Activated CD4-positive, alpha-beta memory T cell treated with anti-CD3 and anti-CD28 coated beads for 36 hours (primary cell): ENCODE measurements around the gene BOD1. TPM values are rescaled to one million over a fixed set of nuclear protein-coding genes. Genes with fewer than 3 reads are reported as not detected.

ENCODE experiments used
- CTCF ChIA-PET: fragments of 350-600 bp; sonication (Branson Sonifier 250); formaldehyde crosslinking; loops from one replicate; lab custom pipeline; 2021; ENCODE audit warnings: antibody characterized with exemption, inconsistent platforms; lab: Charles Lee
- POLR2A ChIA-PET: fragments of 350-600 bp; sonication (Branson Sonifier 250); formaldehyde crosslinking; loops from one replicate; lab custom pipeline; 2021; ENCODE audit warnings: antibody characterized with exemption; lab: Charles Lee
- DNase-seq: peaks from one replicate; pipeline ENCODE4 v3.0.0-alpha.2; 2020
- H3K27ac Mint-ChIP-seq: one replicate; pipeline ENCODE4 v1.8.0; 2021; ENCODE audit warnings: mixed read lengths
- H3K27me3 Mint-ChIP-seq: one replicate; pipeline ENCODE4 v1.8.0; 2021; ENCODE audit warnings: mixed read lengths
- H3K36me3 Mint-ChIP-seq: one replicate; pipeline ENCODE4 v1.8.0; 2021; ENCODE audit warnings: mixed read lengths
- H3K4me1 Mint-ChIP-seq: one replicate; pipeline ENCODE4 v1.8.0; 2021; ENCODE audit warnings: low read depth, mixed read lengths
- H3K4me3 Mint-ChIP-seq: one replicate; pipeline ENCODE4 v1.8.0; 2021; ENCODE audit warnings: mild to moderate bottlenecking, mixed read lengths
- H3K9me3 Mint-ChIP-seq: one replicate; pipeline ENCODE4 v1.8.0; 2021; ENCODE audit warnings: mixed read lengths
- intact Hi-C: fragments of 100-400 bp; cut with micrococcal nuclease; formaldehyde crosslinking; loops from one replicate; pipeline ENCODE4 v1.15.1; 2023
- total RNA-seq, 2 experiments: library from RNA; stranded (reverse); gene quantifications; one replicate each; pipeline ENCODE4 v1.2.3, GENCODE V29; 2021

Gene BOD1
- total RNA-seq, 2 experiments from 2014 or later = 23.9 to 28.6 TPM

DNA sequence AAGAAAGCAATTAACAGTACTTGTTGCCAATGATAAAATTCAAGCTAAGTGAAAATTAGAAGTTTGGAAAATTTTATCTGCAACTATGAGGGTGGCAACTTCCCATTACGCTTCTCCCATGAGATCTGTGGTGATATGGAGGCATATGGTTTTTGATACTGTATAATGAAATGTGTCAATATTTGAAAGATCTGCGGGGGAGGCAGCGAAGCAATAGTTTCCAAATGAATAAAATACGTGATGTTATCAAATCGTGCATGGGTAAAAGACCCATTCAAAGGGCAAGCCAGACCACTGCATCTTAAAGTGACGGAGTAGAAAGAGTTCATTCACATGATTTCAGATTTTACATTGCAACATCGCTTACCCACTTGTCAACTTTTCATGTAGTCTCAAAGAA is 20.9 kb upstream of the BOD1 start:
- Mint-ChIP-seq H3K27ac (no peak overlapping the region), H3K27me3 (no peaks in the 10 kb centered on the region), H3K9me3 (no peaks in the 10 kb centered on the region), H3K4me3 (no peak overlapping the region), H3K4me1 (peaks cover 11% of the 10 kb centered on the region), H3K36me3 (no peaks in the 10 kb centered on the region)
- intact Hi-C loops = no loop called here
- DNase-seq = peak; percentile 37
- POLR2A ChIA-PET = interaction anchor here (1.2 kb wide), 1 partner anchor 21 kb away, joined by 5 read pairs; the partner anchor contains the start of gene BOD1
- CTCF ChIA-PET = interaction anchor here (0.7 to 1.3 kb wide), 6 partner anchors 8 to 336 kb away, joined by 3 to 6 read pairs (median 3); partner anchors contain the start of gene BOD1

DNA sequence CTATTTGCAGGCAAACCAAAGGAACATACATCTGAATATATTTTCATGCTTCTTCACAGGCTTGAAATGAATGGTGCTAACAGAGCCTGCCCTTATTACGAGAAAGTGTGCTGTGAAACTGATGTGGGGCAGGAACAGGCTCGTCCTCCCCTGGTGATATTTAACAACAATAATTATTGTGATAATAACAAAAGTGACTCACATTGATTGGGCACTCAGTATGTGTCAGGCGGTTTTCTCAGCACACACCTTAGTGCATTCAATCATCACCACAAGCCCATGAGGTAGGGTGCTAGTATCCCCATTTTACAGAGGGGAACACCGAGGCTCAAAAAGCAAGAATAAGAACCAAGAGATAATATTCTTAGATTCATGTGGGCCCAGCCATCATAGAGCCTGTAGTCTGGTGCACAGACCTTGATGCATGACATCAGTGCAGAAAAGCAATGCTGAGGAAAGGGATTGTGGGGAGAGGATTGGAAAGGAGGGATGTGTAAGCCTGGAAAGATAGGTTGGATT is 18.1 kb upstream of the BOD1 start:
- Mint-ChIP-seq H3K36me3 (no peaks in the 10 kb centered on the region), H3K4me1 (peaks cover 11% of the 10 kb centered on the region), H3K27ac (no peak overlapping the region), H3K9me3 (no peaks in the 10 kb centered on the region), H3K27me3 (peaks cover 2% of the 10 kb centered on the region), H3K4me3 (no peak overlapping the region)
- ChIA-PET CTCF (no interaction called here), POLR2A (no interaction called here)
- intact Hi-C loops = no loop called here
- no peak for DNase-seq

DNA sequence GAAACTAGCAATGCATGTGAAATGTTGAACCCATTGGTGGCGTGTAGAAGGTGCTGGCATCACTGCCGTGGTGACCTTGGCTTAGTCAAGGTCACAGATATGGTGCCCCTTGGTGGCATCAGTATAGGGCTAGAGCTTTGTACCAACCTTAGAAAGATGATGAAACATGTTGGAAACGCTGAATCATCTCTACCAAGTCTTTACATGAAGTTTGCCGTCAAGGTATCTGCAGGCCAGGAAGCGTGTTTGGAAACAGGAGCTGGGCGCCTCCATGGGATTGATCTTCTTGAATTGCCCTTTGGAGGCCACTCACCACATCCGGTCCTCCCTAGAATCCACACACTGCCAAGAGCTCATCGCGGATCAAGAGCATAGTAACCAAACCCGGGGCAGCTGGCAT is 16.9 kb upstream of the BOD1 start:
- H3K27ac Mint-ChIP-seq = no peak overlapping the region
- H3K4me3 Mint-ChIP-seq = no peak overlapping the region
- no peaks in the 10 kb centered on the region for H3K9me3 Mint-ChIP-seq
- peaks cover 3% of the 10 kb centered on the region for H3K27me3 Mint-ChIP-seq
- no peak for DNase-seq
- peaks cover 11% of the 10 kb centered on the region for H3K4me1 Mint-ChIP-seq
- ChIA-PET POLR2A (no interaction called here), CTCF (interaction anchor here (1.3 kb wide), 1 partner anchor 340 kb away, joined by 5 read pairs; no protein-coding TSS in a partner anchor)
- intact Hi-C loops = no loop called here
- no peaks in the 10 kb centered on the region for H3K36me3 Mint-ChIP-seq

DNA sequence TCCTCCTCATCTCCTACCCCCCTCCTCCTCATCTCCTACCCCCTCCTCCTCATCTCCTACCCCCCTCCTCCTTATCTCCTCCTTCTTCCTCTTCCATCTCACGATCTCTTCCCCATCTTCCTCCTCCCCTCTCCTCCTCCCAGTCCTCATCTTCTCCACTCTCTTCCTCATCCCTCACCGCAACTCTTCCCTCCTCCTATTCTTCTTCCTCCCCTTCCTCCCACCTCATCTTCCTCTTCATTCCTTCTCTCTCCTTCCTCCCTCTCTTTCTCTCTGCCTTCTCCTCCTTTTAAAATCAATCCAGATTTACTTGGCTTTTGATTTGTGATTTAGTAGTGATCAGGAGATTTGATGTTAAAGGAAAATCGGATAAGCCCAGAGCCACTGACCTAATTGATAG is 15.0 kb upstream of the BOD1 start:
- ChIA-PET CTCF (interaction anchor here (1.5 kb wide), 1 partner anchor 343 kb away, joined by 4 read pairs; no protein-coding TSS in a partner anchor), POLR2A (no interaction called here)
- Mint-ChIP-seq H3K9me3 (no peaks in the 10 kb centered on the region), H3K27me3 (peaks cover 3% of the 10 kb centered on the region), H3K27ac (no peak overlapping the region), H3K4me1 (no peaks in the 10 kb centered on the region), H3K4me3 (no peak overlapping the region), H3K36me3 (no peaks in the 10 kb centered on the region)
- intact Hi-C loops = no loop called here
- DNase-seq = no peak

DNA sequence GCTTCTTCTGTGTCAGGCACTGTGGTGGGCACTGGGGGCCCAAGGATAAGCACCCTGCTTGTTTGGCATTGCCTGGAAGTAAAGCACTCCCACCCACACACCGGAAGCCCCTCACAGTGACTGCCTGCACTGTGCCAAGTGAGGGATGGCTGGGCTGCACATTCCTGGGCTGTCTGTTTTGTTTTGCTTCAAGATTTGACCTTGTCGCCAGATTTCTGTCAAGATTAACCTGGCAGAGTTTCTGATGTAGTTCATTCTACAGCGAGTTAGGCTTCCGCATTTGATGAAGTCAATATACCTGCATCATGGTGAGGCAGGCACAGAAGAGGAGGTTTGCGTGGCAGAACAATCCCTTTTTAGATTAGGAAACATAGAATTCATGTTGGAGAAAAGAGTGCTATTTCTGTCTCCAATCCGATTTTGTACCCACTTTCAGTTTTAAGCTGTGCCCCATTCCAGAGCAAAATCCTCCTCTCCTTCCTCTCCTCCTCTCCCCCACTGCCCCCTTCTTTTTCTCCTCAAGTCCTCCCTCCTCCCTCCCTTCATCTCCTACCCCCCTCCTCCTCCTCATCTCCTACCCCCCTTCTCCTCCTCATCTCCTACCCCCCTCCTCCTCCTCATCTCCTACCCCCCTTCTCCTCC is 14.4 kb upstream of the BOD1 start:
- ChIA-PET POLR2A (no interaction called here), CTCF (interaction anchor here (1.1 to 1.5 kb wide), 2 partner anchors 15 to 344 kb away, joined by 4 read pairs; no protein-coding TSS in a partner anchor)
- DNase-seq = no peak
- H3K4me1 Mint-ChIP-seq = no peaks in the 10 kb centered on the region
- H3K4me3 Mint-ChIP-seq = no peak overlapping the region
- no peak overlapping the region for H3K27ac Mint-ChIP-seq
- peaks cover 3% of the 10 kb centered on the region for H3K27me3 Mint-ChIP-seq
- intact Hi-C loops = no loop called here
- no peaks in the 10 kb centered on the region for H3K36me3 Mint-ChIP-seq
- H3K9me3 Mint-ChIP-seq = no peaks in the 10 kb centered on the region

DNA sequence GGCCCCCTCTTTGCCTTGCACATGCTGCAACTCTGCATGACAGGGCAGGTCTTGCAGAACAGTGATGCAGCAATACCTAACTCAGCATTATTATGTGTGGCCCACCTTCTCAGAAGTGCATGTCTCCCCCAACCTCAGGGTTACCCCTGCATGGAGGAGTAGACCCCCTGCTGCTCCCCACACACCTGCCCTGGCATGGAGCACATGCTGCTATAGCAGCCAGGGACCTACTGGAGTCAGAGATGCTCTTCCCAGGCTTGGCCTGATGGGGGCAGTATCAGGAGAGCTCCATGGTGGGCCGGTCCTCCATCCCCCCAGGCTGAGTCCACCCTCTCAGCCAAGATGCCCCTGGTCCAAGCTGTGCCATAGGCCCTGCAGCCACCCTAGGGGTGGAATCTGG is 13.2 kb upstream of the BOD1 start:
- H3K27me3 Mint-ChIP-seq = peaks cover 3% of the 10 kb centered on the region
- no peak overlapping the region for H3K27ac Mint-ChIP-seq
- intact Hi-C loops = no loop called here
- no peaks in the 10 kb centered on the region for H3K36me3 Mint-ChIP-seq
- no peaks in the 10 kb centered on the region for H3K4me1 Mint-ChIP-seq
- no peaks in the 10 kb centered on the region for H3K9me3 Mint-ChIP-seq
- no peak overlapping the region for H3K4me3 Mint-ChIP-seq
- DNase-seq = peak; percentile 30
- CTCF ChIA-PET = interaction anchor here (0.7 to 1.3 kb wide), 7 partner anchors 12 to 345 kb away, joined by 3 to 5 read pairs (median 4); partner anchors contain the start of gene CPEB4
- POLR2A ChIA-PET = no interaction called here

DNA sequence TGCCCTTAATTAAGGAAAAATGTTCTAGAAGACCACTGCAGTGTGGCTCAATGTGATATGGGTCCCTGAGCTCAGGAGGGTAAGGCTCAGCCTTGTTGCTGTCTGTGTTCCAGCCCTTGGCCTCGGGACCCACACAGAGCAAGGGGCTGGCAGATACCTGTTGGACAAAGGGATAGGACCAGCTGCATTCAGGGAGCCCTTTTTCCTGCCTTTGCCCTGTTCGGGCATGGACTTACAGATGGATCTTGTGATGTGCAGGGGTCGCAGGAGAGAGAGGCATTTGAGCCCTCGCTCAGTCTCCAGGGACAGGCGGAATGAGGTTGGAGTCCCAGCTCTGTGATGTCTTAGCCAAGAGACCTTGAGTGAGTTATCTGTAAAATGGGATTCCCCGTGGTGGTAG is 12.1 kb upstream of the BOD1 start:
- ChIA-PET POLR2A (no interaction called here), CTCF (interaction anchor here (0.6 to 1.3 kb wide), 5 partner anchors 12 to 346 kb away, joined by 3 read pairs; no protein-coding TSS in a partner anchor)
- H3K9me3 Mint-ChIP-seq = no peaks in the 10 kb centered on the region
- no peak overlapping the region for H3K27ac Mint-ChIP-seq
- H3K27me3 Mint-ChIP-seq = peaks cover 3% of the 10 kb centered on the region
- no peak for DNase-seq
- no peak overlapping the region for H3K4me3 Mint-ChIP-seq
- no peaks in the 10 kb centered on the region for H3K36me3 Mint-ChIP-seq
- H3K4me1 Mint-ChIP-seq = no peaks in the 10 kb centered on the region
- intact Hi-C loops = no loop called here

DNA sequence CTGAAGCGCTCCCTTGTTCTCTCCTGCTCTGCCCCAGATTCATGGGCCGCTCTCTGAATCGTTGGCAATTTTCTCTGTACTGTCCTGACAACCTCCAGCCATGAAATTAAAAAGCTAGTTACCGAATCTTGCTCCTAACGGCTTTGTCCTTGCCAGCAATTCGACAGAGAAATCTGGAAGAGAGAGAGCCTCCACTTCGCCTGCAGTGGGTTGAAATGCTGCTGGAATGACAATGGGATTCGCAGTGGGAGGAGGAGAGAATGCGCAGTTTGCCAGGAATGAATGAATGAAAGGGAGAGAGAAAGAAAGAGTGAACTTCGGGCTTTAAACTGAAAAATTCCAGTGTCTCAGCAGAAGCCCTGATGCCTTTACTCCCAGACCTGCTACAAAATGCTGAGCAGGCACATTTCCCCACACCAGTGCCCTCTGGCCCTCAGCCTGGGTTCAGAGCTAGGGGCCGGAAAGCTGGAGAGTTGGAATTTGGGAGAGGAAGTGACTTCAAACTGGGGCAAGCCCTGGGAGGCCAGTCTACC is 11.5 kb upstream of the BOD1 start:
- Mint-ChIP-seq H3K36me3 (no peaks in the 10 kb centered on the region), H3K9me3 (no peaks in the 10 kb centered on the region), H3K4me3 (no peak overlapping the region), H3K4me1 (no peaks in the 10 kb centered on the region), H3K27ac (no peak overlapping the region), H3K27me3 (peaks cover 3% of the 10 kb centered on the region)
- ChIA-PET CTCF (interaction anchor here (1.1 to 1.2 kb wide), 2 partner anchors 13 to 196 kb away, joined by 3 read pairs; no protein-coding TSS in a partner anchor), POLR2A (no interaction called here)
- DNase-seq = no peak
- intact Hi-C loops = no loop called here

DNA sequence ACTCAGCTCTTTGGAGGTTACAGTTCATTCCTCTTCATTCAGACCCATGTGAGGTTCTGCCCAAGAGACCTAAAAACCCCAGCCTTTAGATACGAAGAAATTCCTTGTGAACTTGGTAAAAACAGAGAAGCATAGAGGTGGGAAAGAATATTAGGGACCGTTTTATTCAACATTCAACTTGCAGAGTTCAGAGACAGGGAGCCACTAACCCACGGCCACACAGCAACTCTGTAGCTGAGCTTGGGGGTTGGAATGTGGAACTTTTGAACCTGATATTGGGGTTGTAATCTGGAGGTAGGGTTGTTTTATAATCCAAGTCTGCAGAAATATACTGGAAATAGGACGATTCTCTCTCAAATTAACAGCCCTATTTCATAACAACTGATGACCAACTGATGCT is 10.8 kb upstream of the BOD1 start:
- no peak overlapping the region for H3K4me3 Mint-ChIP-seq
- DNase-seq = no peak
- no peaks in the 10 kb centered on the region for H3K36me3 Mint-ChIP-seq
- CTCF ChIA-PET = interaction anchor here (1.8 kb wide), 1 partner anchor 346 kb away, joined by 6 read pairs; no protein-coding TSS in a partner anchor
- POLR2A ChIA-PET = no interaction called here
- no peaks in the 10 kb centered on the region for H3K9me3 Mint-ChIP-seq
- no peak overlapping the region for H3K27ac Mint-ChIP-seq
- H3K4me1 Mint-ChIP-seq = no peaks in the 10 kb centered on the region
- intact Hi-C loops = no loop called here
- peaks cover 3% of the 10 kb centered on the region for H3K27me3 Mint-ChIP-seq

DNA sequence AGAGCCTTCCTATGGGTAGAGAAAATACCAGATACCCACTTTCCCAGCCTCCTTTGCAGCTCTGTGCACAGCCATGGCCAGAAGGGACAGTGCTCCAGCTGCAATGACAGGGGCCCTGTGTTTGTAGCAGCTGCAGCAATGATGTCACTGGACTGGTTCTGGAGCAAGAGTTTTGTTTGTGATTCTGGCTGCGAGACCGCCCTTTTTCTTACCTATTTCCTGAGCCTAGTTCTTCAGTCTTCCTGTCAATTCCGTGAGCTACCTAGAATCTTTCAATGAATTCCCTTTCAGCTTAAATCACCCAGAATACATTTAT is 10.0 kb upstream of the BOD1 start:
- Mint-ChIP-seq H3K36me3 (no peaks in the 10 kb centered on the region), H3K9me3 (no peaks in the 10 kb centered on the region), H3K27ac (no peak overlapping the region), H3K4me3 (no peak overlapping the region), H3K27me3 (peaks cover 1% of the 10 kb centered on the region), H3K4me1 (no peaks in the 10 kb centered on the region)
- CTCF ChIA-PET = interaction anchor here (1.8 kb wide), 1 partner anchor 347 kb away, joined by 6 read pairs; no protein-coding TSS in a partner anchor
- DNase-seq = no peak
- POLR2A ChIA-PET = no interaction called here
- intact Hi-C loops = no loop called here

DNA sequence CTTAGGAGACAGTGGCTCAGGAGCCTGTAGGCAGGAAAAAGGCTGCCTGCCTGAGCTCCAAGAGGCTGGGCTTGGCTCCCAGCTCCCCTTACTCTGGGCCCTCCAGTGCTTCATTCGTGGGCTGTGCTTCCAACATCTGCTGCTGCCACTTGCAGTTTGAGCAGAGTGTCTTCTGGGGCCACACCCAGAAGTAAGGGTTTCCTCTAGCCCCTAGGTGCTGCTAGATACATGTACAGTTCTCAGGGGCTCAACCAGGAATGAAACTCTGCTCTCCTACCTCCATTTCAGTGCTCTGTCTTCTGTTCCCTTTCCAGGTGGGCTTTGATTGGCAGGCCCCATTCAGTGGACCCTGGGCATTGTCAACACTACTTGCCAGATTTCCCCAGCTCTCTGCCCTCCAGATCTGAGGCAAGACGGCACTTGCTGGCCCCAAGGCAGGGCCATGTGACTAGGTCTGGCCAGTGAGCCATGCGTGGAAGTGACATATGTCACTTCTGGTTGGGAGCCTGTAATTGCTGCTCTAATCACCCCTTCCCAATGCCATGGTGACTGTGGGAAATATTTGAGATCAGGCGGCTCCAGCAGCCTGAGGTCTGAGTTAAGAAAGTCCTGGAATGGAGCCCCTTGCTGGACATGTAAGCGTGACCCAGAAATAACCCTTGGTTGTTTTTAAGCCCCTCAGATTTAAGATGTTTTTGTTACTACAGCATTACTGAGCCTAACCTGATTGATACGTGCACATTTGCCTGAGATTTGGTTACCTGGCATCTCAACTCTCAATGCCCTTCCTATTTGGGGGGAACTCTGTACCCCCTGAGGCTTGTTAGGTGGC is 9.4 kb upstream of the BOD1 start:
- ChIA-PET POLR2A (no interaction called here), CTCF (interaction anchor here (0.8 to 1.8 kb wide), 2 partner anchors 347 to 686 kb away, joined by 3 to 6 read pairs; no protein-coding TSS in a partner anchor)
- Mint-ChIP-seq H3K36me3 (no peaks in the 10 kb centered on the region), H3K4me3 (no peak overlapping the region), H3K4me1 (no peaks in the 10 kb centered on the region), H3K27me3 (peaks cover 1% of the 10 kb centered on the region), H3K9me3 (no peaks in the 10 kb centered on the region), H3K27ac (no peak overlapping the region)
- intact Hi-C loops = no loop called here
- no peak for DNase-seq

DNA sequence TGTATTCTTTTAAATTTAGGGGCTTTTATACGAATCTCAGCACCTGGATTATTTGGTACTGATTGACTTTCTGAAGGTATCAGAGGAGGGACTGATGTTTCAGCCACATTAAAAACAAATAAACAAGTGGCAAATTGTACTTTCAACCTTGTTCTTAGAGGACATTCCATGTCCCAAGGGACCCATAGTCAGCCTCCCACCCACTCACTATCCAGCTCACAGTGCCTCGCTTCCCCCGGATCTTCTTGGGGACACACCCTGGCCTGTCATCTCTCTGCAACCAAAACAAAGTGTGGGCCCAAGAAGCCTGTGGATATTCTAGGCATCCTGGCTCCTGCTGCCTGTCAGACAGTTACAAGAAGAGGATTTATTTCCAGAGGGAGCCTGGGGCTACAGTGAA is 8.8 kb upstream of the BOD1 start:
- H3K4me1 Mint-ChIP-seq = no peaks in the 10 kb centered on the region
- CTCF ChIA-PET = interaction anchor here (0.8 kb wide), 1 partner anchor 687 kb away, joined by 3 read pairs; no protein-coding TSS in a partner anchor
- no peak overlapping the region for H3K4me3 Mint-ChIP-seq
- intact Hi-C loops = no loop called here
- H3K27me3 Mint-ChIP-seq = peaks cover 1% of the 10 kb centered on the region
- H3K27ac Mint-ChIP-seq = no peak overlapping the region
- H3K9me3 Mint-ChIP-seq = no peaks in the 10 kb centered on the region
- H3K36me3 Mint-ChIP-seq = no peaks in the 10 kb centered on the region
- DNase-seq = no peak
- POLR2A ChIA-PET = no interaction called here
